ENCODE measurements around the gene ISOC2. TPM values are rescaled to one million over a fixed set of nuclear protein-coding genes. Genes with fewer than 3 reads are reported as not detected.
"Not testable (repeated sequence)": the region's sequence is repeated elsewhere in the genome, so short reads cannot be mapped to it uniquely, and the experiment has no call there.

The ISOC2 gene
- total and polyA plus RNA-seq, 9 donors: 1.4 to 39.4 (median 31.7) TPM

GRCh38 chr19:55407550-55407799 lies 54.0 kb downstream of the ISOC2 start, which contains the start of gene UBE2S:
Gene UBE2S (minus strand): TSS chr19:55407788. CDS start chr19:55407589, 199 bp downstream.
- WGBS, 3 donors: 0 to 1% (median 1%) methylated on average over 34 to 36 of the region's 36 CpGs
- intact Hi-C loops (cut with DNase I); H3K4me1 ChIP-seq (ENCODE audit: insufficient read depth); H3K9me3 ChIP-seq; H3K27me3 ChIP-seq; H3K36me3 ChIP-seq; DNase-seq: not testable (repeated sequence)
- Histone ChIP-seq H3K27ac (peak within 1 kb of the TSS; percentile 93 to 98), H3K4me3 (peak within 1 kb of the TSS; percentile 98)
- TF ChIP-seq POLR2A (IDR thresholded peaks at IDR 0.05): peak; percentile 87

DNA sequence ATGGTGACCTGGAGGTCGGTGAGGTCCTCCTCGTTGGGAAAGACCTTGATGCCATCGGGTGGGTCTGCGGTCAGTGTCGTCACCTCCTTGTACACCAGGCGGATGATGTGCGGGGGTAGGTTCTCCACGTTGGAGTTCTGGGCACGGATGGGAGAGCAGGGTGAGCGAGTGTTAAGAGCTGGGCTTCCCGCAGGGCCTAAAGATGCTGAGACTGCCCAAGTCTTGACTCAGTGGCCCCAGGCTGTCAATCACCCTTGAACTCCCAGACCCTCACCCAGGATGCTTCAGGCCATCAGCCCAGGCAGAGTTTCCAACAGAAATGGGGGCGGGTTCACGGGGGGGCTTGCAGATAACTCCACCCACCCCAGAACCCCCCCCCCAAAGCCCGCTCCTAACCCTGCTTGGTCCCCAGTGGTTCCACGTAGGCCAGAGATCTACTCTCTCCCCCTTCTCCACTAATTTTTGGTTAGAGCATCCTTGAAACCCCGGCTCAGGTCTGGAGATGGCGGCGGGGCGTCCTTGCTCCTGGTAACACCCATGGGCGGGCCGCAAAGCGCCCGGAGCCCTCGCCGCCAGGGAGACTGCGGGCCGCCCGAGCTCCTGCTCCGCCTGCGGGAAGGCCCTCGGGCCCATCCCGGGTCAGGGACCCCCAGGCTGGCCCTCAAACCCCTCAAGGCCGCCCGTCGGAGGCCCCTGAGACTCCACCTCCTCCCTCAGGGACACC lies 54.5 kb downstream of the ISOC2 start:
- Histone ChIP-seq H3K4me1 (ENCODE audit: insufficient read depth) (peaks cover 8% of the 10 kb centered on the region), H3K36me3 (no peaks in the 10 kb centered on the region), H3K4me3 (peak overlapping the region; percentile 98), H3K27me3 (no peaks in the 10 kb centered on the region), H3K9me3 (no peaks in the 10 kb centered on the region), H3K27ac (peak overlapping the region; percentile 93 to 98)
- 3 to 11% (median 8%) methylated on average over 20 to 35 of the region's 35 CpGs for WGBS, 3 donors
- TF ChIP-seq EP300 (IDR thresholded peaks at IDR 0.05): no peak
- intact Hi-C loops (cut with DNase I): no loop called here
- DNase-seq: peak in 1 of 5 donors; percentile 50

DNA sequence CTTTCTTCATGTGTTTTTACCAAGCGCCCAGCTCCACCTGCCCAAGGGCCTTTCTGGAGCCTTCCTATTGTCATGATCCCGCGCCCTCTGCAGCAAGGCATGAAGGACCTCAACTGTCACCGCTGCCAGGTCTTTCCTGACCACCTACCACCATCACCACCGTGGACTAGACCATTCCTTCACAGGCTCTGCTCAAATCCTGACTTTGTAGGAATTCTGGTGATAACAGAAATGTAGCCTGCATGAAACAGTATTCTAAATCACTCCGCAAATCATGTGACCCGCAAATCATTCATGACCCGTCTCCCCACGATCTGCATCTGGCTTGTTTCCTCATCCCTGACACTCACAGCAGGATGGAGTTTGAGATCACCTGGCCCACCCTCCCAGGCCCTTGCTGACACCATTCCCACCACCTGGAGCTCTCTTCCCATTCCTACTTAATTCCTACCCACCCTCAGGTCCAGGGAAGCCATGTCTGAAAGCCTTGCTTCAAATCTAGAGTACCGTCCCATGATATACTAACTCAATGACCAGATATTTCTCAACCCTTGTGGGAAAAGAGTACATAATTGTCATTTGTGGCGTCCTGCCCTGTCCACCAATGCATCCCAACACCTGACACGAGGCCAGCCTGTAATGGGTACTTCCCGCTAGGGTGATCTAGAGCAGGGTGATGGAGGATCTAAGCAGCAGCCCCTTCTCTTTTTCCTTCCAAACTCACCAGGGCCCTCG lies 55.2 kb downstream of the ISOC2 start:
- H3K36me3 ChIP-seq: no peaks in the 10 kb centered on the region
- 67 to 75% (median 75%) methylated on average over 14 of the region's 14 CpGs for WGBS, 3 donors
- no peak overlapping the region for H3K27ac ChIP-seq
- TF ChIP-seq CTCF (IDR thresholded peaks at IDR 0.05) (no peak), POLR2A (IDR thresholded peaks at IDR 0.05) (no peak), EP300 (IDR thresholded peaks at IDR 0.05) (no peak)
- peaks cover 8% of the 10 kb centered on the region for H3K4me1 ChIP-seq (ENCODE audit: insufficient read depth)
- H3K4me3 ChIP-seq: peak overlapping the region; percentile 98
- H3K9me3 ChIP-seq: no peaks in the 10 kb centered on the region
- no peak for DNase-seq
- intact Hi-C loops (cut with DNase I): no loop called here
- no peaks in the 10 kb centered on the region for H3K27me3 ChIP-seq

DNA sequence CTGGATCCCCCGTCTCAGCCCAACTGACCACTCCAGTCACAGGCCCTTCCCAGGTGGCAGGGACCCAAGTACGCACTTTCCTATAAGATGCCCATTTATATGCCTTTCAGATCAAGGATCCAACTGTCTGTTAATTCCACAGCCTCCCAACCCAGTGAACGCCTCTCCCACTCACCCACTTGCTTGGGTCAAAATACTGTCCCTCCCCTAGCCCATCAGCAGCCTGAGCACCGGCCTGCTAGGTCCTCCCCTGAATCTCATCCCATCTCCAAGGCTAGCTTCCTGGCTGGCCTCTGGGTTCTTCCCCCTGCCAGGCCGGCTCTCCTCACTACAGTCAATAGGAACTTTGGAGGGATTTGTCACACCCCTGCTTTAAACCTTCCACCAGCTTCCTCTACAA lies 55.8 kb downstream of the ISOC2 start:
- no peak overlapping the region for H3K4me3 ChIP-seq
- 68 to 76% (median 74%) methylated on average over 5 of the region's 5 CpGs for WGBS, 3 donors
- H3K36me3 ChIP-seq: no peaks in the 10 kb centered on the region
- DNase-seq: no peak
- H3K27ac ChIP-seq: no peak overlapping the region
- H3K9me3 ChIP-seq: no peaks in the 10 kb centered on the region
- no peaks in the 10 kb centered on the region for H3K27me3 ChIP-seq
- H3K4me1 ChIP-seq (ENCODE audit: insufficient read depth): peaks cover 8% of the 10 kb centered on the region
- intact Hi-C loops (cut with DNase I): no loop called here
- TF ChIP-seq EP300 (IDR thresholded peaks at IDR 0.05): no peak

Other genes with a start within 250 kb of the ISOC2 start
- 1 to 10 TPM; 2.6 to 4.9 (median 3.5) TPM for gene TMEM86B, start 232.9 kb downstream of the ISOC2 start, total RNA-seq
- 1 to 10 TPM in 1 of 2 donors, not detected in 1; 3.0 TPM for gene TMEM86B, start 232.9 kb downstream of the ISOC2 start, polyA plus RNA-seq
- 10 to 100 TPM; 14.1 to 52.2 (median 46.3) TPM for gene PPP6R1, start 202.6 kb downstream of the ISOC2 start, total RNA-seq
- gene PPP6R1, start 202.6 kb downstream of the ISOC2 start, polyA plus RNA-seq: 10 to 100 TPM; 21.3 to 26.9 TPM
- 10 to 100 TPM; 20.5 to 40.7 (median 31.8) TPM for gene HSPBP1, start 181.5 kb downstream of the ISOC2 start, total RNA-seq
- gene HSPBP1, start 181.5 kb downstream of the ISOC2 start, polyA plus RNA-seq: 10 to 100 TPM in 1 of 2 donors, 1 to 10 TPM in 1; 3.6 to 36.5 TPM
- gene BRSK1, start 177.6 kb downstream of the ISOC2 start, total RNA-seq: 10 to 100 TPM in 1 of 7 donors, 1 to 10 TPM in 6; 1.9 to 11.3 (median 4.8) TPM
- 1 to 10 TPM; 2.3 to 5.0 TPM for gene BRSK1, start 177.6 kb downstream of the ISOC2 start, polyA plus RNA-seq
- gene TMEM150B, start 136.3 kb downstream of the ISOC2 start, total RNA-seq: 1 to 10 TPM in 3 of 7 donors, under 1 TPM in 4; 0.36 to 3.9 (median 0.79) TPM
- under 1 TPM; 0.55 to 0.73 TPM for gene TMEM150B, start 136.3 kb downstream of the ISOC2 start, polyA plus RNA-seq
- gene KMT5C, start 121.8 kb downstream of the ISOC2 start, total RNA-seq: 10 to 100 TPM in 6 of 7 donors, 1 to 10 TPM in 1; 8.1 to 26.2 (median 12.6) TPM
- 10 to 100 TPM in 1 of 2 donors, under 1 TPM in 1; 0.37 to 11.9 TPM for gene KMT5C, start 121.8 kb downstream of the ISOC2 start, polyA plus RNA-seq
- gene COX6B2, start 106.9 kb downstream of the ISOC2 start, total RNA-seq: 1 to 10 TPM in 1 of 7 donors, under 1 TPM in 5, not detected in 1; 0.20 to 1.5 (median 0.46) TPM
- gene COX6B2, start 106.9 kb downstream of the ISOC2 start, polyA plus RNA-seq: under 1 TPM in 1 of 2 donors, not detected in 1; 0.10 TPM
- not detected for gene GARIN5B, start 98.4 kb downstream of the ISOC2 start, total RNA-seq
- not detected for gene GARIN5B, start 98.4 kb downstream of the ISOC2 start, polyA plus RNA-seq
- gene IL11, start 91.2 kb downstream of the ISOC2 start, total RNA-seq: 1 to 10 TPM in 1 of 7 donors, under 1 TPM in 1, not detected in 5; 0.11 to 1.3 TPM
- gene IL11, start 91.2 kb downstream of the ISOC2 start, polyA plus RNA-seq: under 1 TPM in 1 of 2 donors, not detected in 1; 0.08 TPM
- 10 to 100 TPM in 1 of 7 donors, 1 to 10 TPM in 3, under 1 TPM in 1, not detected in 2; 0.72 to 45.1 (median 2.5) TPM for gene TMEM190, start 84.8 kb downstream of the ISOC2 start, total RNA-seq
- gene TMEM190, start 84.8 kb downstream of the ISOC2 start, polyA plus RNA-seq: not detected
- 10 to 100 TPM in 1 of 7 donors, 1 to 10 TPM in 5, under 1 TPM in 1; 0.93 to 31.2 (median 2.5) TPM for gene TMEM238, start 77.3 kb downstream of the ISOC2 start, total RNA-seq
- under 1 TPM in 1 of 2 donors, not detected in 1; 0.10 TPM for gene TMEM238, start 77.3 kb downstream of the ISOC2 start, polyA plus RNA-seq
- 1,000 to 10,000 TPM in 5 of 7 donors, 100 to 1,000 TPM in 2; 604 to 2,543 (median 2,257) TPM for gene RPL28, start 75.7 kb downstream of the ISOC2 start, total RNA-seq
- 1,000 to 10,000 TPM in 1 of 2 donors, 100 to 1,000 TPM in 1; 391 to 2,645 TPM for gene RPL28, start 75.7 kb downstream of the ISOC2 start, polyA plus RNA-seq
- 10 to 100 TPM; 10.0 to 30.1 (median 17.9) TPM for gene UBE2S, start 53.9 kb downstream of the ISOC2 start, total RNA-seq
- 1 to 10 TPM; 3.2 to 8.2 TPM for gene UBE2S, start 53.9 kb downstream of the ISOC2 start, polyA plus RNA-seq
- not detected for gene SHISA7, start 18.3 kb downstream of the ISOC2 start, total RNA-seq
- not detected for gene SHISA7, start 18.3 kb downstream of the ISOC2 start, polyA plus RNA-seq
- gene C19orf85, start 3.1 kb upstream of the ISOC2 start, total RNA-seq: not detected
- not detected for gene C19orf85, start 3.1 kb upstream of the ISOC2 start, polyA plus RNA-seq
- gene ZNF628, start 15.0 kb upstream of the ISOC2 start, total RNA-seq: 10 to 100 TPM in 2 of 7 donors, 1 to 10 TPM in 5; 3.8 to 18.4 (median 8.7) TPM
- gene ZNF628, start 15.0 kb upstream of the ISOC2 start, polyA plus RNA-seq: 1 to 10 TPM in 1 of 2 donors, not detected in 1; 8.7 TPM
- gene NAT14, start 23.5 kb upstream of the ISOC2 start, total RNA-seq: 10 to 100 TPM in 6 of 7 donors, 1 to 10 TPM in 1; 9.2 to 40.4 (median 35.8) TPM
- 10 to 100 TPM in 1 of 2 donors, 1 to 10 TPM in 1; 3.2 to 23.5 TPM for gene NAT14, start 23.5 kb upstream of the ISOC2 start, polyA plus RNA-seq
- 10 to 100 TPM in 6 of 7 donors, 1 to 10 TPM in 1; 5.7 to 29.7 (median 21.1) TPM for gene SSC5D, start 26.8 kb upstream of the ISOC2 start, total RNA-seq
- gene SSC5D, start 26.8 kb upstream of the ISOC2 start, polyA plus RNA-seq: 10 to 100 TPM; 10.1 to 11.4 TPM
- gene SBK2, start 75.5 kb upstream of the ISOC2 start, total RNA-seq: 1 to 10 TPM in 1 of 7 donors, under 1 TPM in 1, not detected in 5; 0.20 to 1.0 TPM
- gene SBK2, start 75.5 kb upstream of the ISOC2 start, polyA plus RNA-seq: not detected
- under 1 TPM in 4 of 7 donors, not detected in 3; 0.17 to 0.34 (median 0.26) TPM for gene SBK3, start 83.9 kb upstream of the ISOC2 start, total RNA-seq
- not detected for gene SBK3, start 83.9 kb upstream of the ISOC2 start, polyA plus RNA-seq
- 10 to 100 TPM in 5 of 7 donors, 1 to 10 TPM in 2; 2.7 to 24.4 (median 16.8) TPM for gene ZNF579, start 119.2 kb upstream of the ISOC2 start, total RNA-seq
- 10 to 100 TPM in 1 of 2 donors, 1 to 10 TPM in 1; 5.6 to 10.5 TPM for gene ZNF579, start 119.2 kb upstream of the ISOC2 start, polyA plus RNA-seq
- gene FIZ1, start 137.9 kb upstream of the ISOC2 start, total RNA-seq: 10 to 100 TPM in 5 of 7 donors, 1 to 10 TPM in 2; 3.6 to 22.7 (median 16.6) TPM
- 10 to 100 TPM in 1 of 2 donors, 1 to 10 TPM in 1; 9.4 to 11.0 TPM for gene FIZ1, start 137.9 kb upstream of the ISOC2 start, polyA plus RNA-seq
- gene ZNF524, start 138.6 kb upstream of the ISOC2 start, total RNA-seq: 10 to 100 TPM; 13.7 to 22.3 (median 17.8) TPM
- gene ZNF524, start 138.6 kb upstream of the ISOC2 start, polyA plus RNA-seq: 10 to 100 TPM in 1 of 2 donors, under 1 TPM in 1; 0.15 to 28.0 TPM
- 10 to 100 TPM in 5 of 7 donors, 1 to 10 TPM in 2; 4.0 to 20.9 (median 17.6) TPM for gene ZNF865, start 144.0 kb upstream of the ISOC2 start, total RNA-seq
- gene ZNF865, start 144.0 kb upstream of the ISOC2 start, polyA plus RNA-seq: 10 to 100 TPM in 1 of 2 donors, under 1 TPM in 1; 0.42 to 10.5 TPM
- gene ZNF784, start 162.9 kb upstream of the ISOC2 start, total RNA-seq: 10 to 100 TPM in 4 of 7 donors, 1 to 10 TPM in 3; 6.5 to 16.9 (median 11.7) TPM
- 10 to 100 TPM in 1 of 2 donors, 1 to 10 TPM in 1; 6.0 to 12.3 TPM for gene ZNF784, start 162.9 kb upstream of the ISOC2 start, polyA plus RNA-seq
- 10 to 100 TPM; 24.9 to 70.6 (median 65.3) TPM for gene ZNF580, start 179.4 kb upstream of the ISOC2 start, total RNA-seq
- gene ZNF580, start 179.4 kb upstream of the ISOC2 start, polyA plus RNA-seq: 10 to 100 TPM; 14.5 to 37.3 TPM
- 10 to 100 TPM; 21.9 to 40.2 (median 34.0) TPM for gene ZNF581, start 182.0 kb upstream of the ISOC2 start, total RNA-seq
- 10 to 100 TPM; 11.2 to 37.0 TPM for gene ZNF581, start 182.0 kb upstream of the ISOC2 start, polyA plus RNA-seq
- gene CCDC106, start 186.6 kb upstream of the ISOC2 start, total RNA-seq: 10 to 100 TPM; 10.6 to 20.2 (median 14.7) TPM
- gene CCDC106, start 186.6 kb upstream of the ISOC2 start, polyA plus RNA-seq: 10 to 100 TPM in 1 of 2 donors, 1 to 10 TPM in 1; 3.1 to 13.5 TPM
- 100 to 1,000 TPM in 6 of 7 donors, 10 to 100 TPM in 1; 76.9 to 183 (median 158) TPM for gene U2AF2, start 193.4 kb upstream of the ISOC2 start, total RNA-seq
- gene U2AF2, start 193.4 kb upstream of the ISOC2 start, polyA plus RNA-seq: 100 to 1,000 TPM in 1 of 2 donors, 10 to 100 TPM in 1; 27.3 to 135 TPM
- gene EPN1, start 213.6 kb upstream of the ISOC2 start, total RNA-seq: 100 to 1,000 TPM in 5 of 7 donors, 10 to 100 TPM in 2; 53.4 to 187 (median 142) TPM
- gene EPN1, start 213.6 kb upstream of the ISOC2 start, polyA plus RNA-seq: 100 to 1,000 TPM in 1 of 2 donors, 10 to 100 TPM in 1; 11.0 to 106 TPM